Mucosa of rectum (tissue), 2 donors: ENCODE data around the gene GUCY2D.
"Not testable (repeated sequence)": the region's sequence is repeated elsewhere in the genome, so short reads cannot be mapped to it uniquely, and the experiment has no call there.

ENCODE experiments used
- H3K27ac ChIP-seq, 2 donors: one replicate each; pipeline ENCODE4 v1.7.0; 2013; ENCODE audit warnings: inconsistent platforms in 2 of 2, low read depth in 2 of 2, low read length in 2 of 2
- H3K27me3 ChIP-seq, 2 donors: one replicate each; pipeline ENCODE4 v1.7.0; 2013; ENCODE audit warnings: low read length in 2 of 2; ENCODE audit not compliant: control insufficient read depth in 2 of 2, insufficient read depth in 2 of 2
- H3K36me3 ChIP-seq, 2 donors: one replicate each; pipeline ENCODE4 v1.7.0; 2013; ENCODE audit warnings: low read length in 2 of 2; ENCODE audit not compliant: control insufficient read depth in 2 of 2, insufficient read depth in 2 of 2
- H3K4me1 ChIP-seq, 2 donors: one replicate each; pipeline ENCODE4 v1.7.0; 2013; ENCODE audit warnings: low read length in 2 of 2, mild to moderate bottlenecking in 1 of 2; ENCODE audit not compliant: control insufficient read depth in 2 of 2, insufficient read depth in 2 of 2
- H3K4me3 ChIP-seq, 2 donors: one replicate each; pipeline ENCODE4 v1.7.0; 2013; ENCODE audit warnings: low read length in 2 of 2
- H3K9ac ChIP-seq, 2 donors: one replicate each; pipeline ENCODE4 v1.7.0; 2013; ENCODE audit warnings: low read length in 2 of 2, low read depth in 1 of 2, mild to moderate bottlenecking in 1 of 2
- H3K9me3 ChIP-seq, 2 donors: one replicate each; pipeline ENCODE4 v1.7.0; 2013; ENCODE audit warnings: low read length in 2 of 2; ENCODE audit not compliant: control insufficient read depth in 2 of 2
- donor health status: healthy.
- donor health status: Normal muscosa, but diverticular disease.

Gene GUCY2D

DNA sequence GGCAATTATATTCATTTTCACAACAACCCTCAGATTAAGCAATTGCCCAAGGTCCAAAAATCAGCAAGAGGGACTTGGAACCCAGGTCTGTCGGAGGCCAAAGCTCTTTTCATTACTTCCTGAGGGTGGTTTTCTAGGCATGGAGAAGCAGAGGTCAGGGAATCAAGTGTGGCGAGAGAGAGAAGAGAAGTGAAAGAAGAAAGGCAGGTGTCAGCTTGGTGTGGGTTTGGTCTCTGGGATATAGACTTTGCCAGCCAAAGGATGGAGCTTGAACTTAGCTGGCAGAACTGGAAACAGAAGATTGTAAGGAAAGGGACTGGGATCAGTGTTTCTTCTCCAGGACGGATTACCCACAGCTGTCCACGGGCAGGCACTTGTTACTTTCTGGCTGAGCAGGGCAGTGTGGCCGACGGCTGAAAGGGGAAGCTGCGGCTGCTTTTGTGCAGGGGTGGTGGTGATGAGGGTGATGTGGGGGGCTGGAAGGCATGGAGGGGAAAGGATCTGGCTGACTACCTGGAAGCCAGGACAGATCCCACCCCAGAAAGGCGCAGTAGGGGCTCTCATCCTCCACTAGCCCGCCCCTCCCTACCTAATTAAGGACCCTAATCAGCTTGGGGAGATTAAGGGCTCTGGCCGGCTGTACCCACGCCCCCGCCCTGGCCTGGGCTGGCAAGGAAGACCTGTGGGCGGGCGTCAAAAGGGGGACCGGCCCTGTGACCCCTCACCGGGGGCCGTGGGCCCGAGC is at the start of gene GUCY2D:
Gene GUCY2D, plus strand, starts transcription at position 640 of the 745 bp plus-strand sequence. CDS start 433 bp downstream, outside the sequence.
- Histone ChIP-seq H3K27me3 (peaks cover 31 to 34% of the 10 kb centered on the region in 2 donors), H3K9me3 (no peaks in the 10 kb centered on the region), H3K4me3 (peak within 1 kb of the TSS; percentile 27 to 33), H3K9ac (no peak within 1 kb of the TSS), H3K4me1 (peaks cover 0 to 2% of the 10 kb centered on the region in 2 donors), H3K27ac (no peak within 1 kb of the TSS), H3K36me3 (no peaks in the 10 kb centered on the region)

DNA sequence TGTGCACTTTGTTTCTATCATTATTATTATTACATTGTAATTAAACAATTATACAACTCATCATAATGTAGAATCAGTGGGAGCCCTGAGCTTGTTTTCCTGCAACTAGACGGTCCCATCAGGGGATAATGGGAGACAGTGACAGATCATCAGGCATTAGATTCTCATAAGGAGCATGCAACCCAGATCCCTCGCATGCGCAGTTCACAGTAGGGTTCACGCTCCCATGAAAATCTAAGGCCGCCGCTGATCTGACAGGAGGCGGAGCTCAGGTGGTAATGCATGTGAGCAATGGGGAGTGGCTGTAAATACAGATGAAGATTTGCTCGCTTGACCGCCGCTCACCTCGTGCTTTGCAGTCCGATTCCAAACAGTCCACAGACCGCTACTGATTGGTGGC is 49.1 kb upstream of the GUCY2D start:
- not testable (repeated sequence) for H3K9me3 ChIP-seq, H3K27ac ChIP-seq, H3K4me1 ChIP-seq, H3K9ac ChIP-seq, H3K36me3 ChIP-seq, H3K4me3 ChIP-seq, H3K27me3 ChIP-seq

DNA sequence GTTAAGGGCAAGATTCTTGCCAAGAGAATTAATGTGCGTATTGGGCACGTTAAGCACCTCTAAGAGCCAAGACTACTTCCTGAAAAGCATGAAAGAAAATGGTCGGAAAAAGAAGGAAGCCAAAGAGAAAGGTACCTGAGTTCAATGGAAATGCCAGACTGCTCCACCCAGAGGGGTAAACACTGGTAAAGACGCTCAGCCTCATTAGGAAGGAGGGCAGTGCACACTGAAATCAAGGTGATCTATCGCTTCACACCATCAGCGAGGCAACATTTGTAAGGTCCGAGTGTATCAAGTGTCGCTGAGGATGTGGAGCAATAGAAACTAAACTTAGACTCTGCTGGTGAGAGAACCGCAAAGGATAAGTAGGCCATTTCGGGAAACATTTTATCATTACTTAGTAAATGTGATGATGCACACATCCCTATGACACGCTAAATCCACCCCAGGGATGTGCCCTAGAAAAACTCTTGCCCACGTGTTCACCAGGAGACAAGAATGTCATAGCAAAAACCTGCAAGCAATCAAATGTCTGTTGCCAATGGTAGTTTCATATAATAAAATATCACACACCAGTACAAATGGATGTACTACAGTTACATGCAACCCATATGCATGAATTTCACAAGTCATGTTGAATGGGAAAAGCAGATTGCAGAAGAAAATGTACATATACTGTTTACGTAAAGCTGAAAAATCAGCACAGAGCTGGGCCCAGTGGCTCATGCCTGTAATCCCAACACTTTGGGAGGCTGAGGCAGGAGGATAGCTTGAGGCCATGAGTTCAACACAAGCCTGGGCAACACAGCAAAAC is 46.8 kb upstream of the GUCY2D start:
- no peaks in the 10 kb centered on the region for H3K4me1 ChIP-seq
- H3K27ac ChIP-seq: no peak overlapping the region
- H3K27me3 ChIP-seq: peaks cover 0 to 3% of the 10 kb centered on the region in 2 donors
- H3K36me3 ChIP-seq: no peaks in the 10 kb centered on the region
- H3K9ac ChIP-seq: no peak overlapping the region
- H3K4me3 ChIP-seq: no peak overlapping the region
- no peaks in the 10 kb centered on the region for H3K9me3 ChIP-seq

- Histone ChIP-seq H3K27me3 (peaks cover 0 to 3% of the 10 kb centered on the region in 2 donors), H3K36me3 (no peaks in the 10 kb centered on the region), H3K9ac (no peak overlapping the region), H3K9me3 (no peaks in the 10 kb centered on the region), H3K4me3 (no peak overlapping the region), H3K4me1 (no peaks in the 10 kb centered on the region), H3K27ac (no peak overlapping the region)
These were observed 46.0 kb upstream of the GUCY2D start for GRCh38 chr17:7956228-7956965.

DNA sequence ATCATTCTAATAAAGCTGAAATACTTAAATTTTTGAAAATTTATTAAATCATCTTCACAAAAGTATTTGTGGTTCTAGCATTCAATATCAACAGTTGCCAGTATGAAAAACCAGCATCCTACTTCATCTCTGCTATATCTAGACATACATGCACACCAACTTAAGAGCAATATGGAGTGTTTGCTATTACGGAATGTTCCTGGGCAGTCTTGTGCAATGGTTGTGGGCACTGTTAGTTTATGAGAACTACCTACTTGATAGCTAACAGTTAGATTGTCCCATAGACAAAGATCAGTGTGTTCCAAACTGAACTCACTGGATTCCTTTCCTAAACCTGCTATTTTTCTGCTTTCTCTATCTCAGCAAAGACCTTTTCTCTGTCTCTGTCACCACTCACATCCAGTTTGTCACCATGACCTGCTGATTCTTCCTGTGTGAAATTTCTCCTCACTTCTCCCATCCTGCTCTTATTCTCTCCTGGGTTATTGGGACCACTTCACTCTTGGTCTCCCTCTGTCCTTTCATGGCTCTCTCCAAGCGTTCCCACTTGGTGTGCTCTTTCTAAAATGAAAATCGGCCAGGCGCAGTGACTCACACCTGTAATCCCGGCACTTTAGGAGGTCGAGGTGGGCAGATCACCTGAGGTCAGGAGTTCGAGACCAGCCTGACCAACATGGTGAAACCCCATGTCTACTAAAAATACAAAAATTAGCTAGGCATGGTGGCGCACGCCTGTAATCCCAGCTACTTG is 42.7 kb upstream of the GUCY2D start:
- Histone ChIP-seq H3K4me3 (no peak overlapping the region), H3K4me1 (no peaks in the 10 kb centered on the region), H3K9me3 (no peaks in the 10 kb centered on the region), H3K36me3 (no peaks in the 10 kb centered on the region), H3K27ac (no peak overlapping the region), H3K27me3 (peaks cover 0 to 3% of the 10 kb centered on the region in 2 donors), H3K9ac (no peak overlapping the region)

DNA sequence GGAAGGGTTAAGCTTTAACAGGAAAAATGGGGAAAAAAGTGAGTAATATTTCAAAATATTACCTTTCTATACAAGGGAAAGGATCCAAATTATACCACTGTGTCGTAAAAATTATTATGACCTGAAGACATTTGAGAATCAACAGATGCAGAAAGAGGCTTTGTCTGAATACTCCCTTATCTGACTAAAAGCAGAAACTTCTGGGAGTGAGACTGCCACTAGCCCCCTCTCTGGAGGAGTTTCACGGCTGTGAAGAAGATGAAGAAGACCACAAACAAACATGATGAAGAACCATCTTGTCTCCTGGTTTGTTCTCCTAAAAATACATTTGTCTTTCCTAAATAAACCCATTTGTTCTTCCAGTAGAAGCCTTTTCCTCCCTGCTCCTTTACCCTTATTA is 41.0 kb upstream of the GUCY2D start:
- Histone ChIP-seq H3K9me3 (no peaks in the 10 kb centered on the region), H3K27ac (no peak overlapping the region), H3K36me3 (no peaks in the 10 kb centered on the region), H3K27me3 (peaks cover 0 to 3% of the 10 kb centered on the region in 2 donors), H3K4me1 (no peaks in the 10 kb centered on the region), H3K9ac (no peak overlapping the region), H3K4me3 (no peak overlapping the region)

DNA sequence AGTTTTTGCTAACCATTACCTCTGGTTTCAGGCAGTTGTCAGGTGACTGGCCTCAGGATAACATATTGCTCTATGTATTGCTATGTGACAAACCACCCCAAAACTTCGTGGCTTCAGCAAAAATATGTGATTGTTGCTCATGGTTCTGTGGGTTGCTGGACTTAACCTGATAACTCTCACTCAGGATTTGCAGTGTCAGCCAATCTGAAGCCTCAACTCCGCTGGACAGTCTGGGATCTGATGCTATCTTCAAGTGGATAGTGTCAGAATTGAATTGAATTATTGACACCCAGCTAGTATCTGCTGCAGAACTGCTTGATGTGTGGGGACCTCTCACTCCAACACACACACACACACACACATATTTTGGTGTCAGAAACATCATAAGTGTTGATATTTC is 34.7 kb upstream of the GUCY2D start:
- H3K36me3 ChIP-seq: no peaks in the 10 kb centered on the region
- H3K27ac ChIP-seq: no peak overlapping the region
- H3K9me3 ChIP-seq: no peaks in the 10 kb centered on the region
- no peaks in the 10 kb centered on the region for H3K4me1 ChIP-seq
- H3K4me3 ChIP-seq: no peak overlapping the region
- no peak overlapping the region for H3K9ac ChIP-seq
- H3K27me3 ChIP-seq: peaks cover 0 to 5% of the 10 kb centered on the region in 2 donors

GRCh38 chr17:7969433-7969832 is 33.0 kb upstream of the GUCY2D start:
- Histone ChIP-seq H3K9me3 (peaks cover 0 to 3% of the 10 kb centered on the region in 2 donors), H3K9ac (no peak overlapping the region), H3K4me3 (no peak overlapping the region), H3K27me3 (peaks cover 0 to 5% of the 10 kb centered on the region in 2 donors), H3K27ac (no peak overlapping the region), H3K36me3 (no peaks in the 10 kb centered on the region), H3K4me1 (no peaks in the 10 kb centered on the region)

DNA sequence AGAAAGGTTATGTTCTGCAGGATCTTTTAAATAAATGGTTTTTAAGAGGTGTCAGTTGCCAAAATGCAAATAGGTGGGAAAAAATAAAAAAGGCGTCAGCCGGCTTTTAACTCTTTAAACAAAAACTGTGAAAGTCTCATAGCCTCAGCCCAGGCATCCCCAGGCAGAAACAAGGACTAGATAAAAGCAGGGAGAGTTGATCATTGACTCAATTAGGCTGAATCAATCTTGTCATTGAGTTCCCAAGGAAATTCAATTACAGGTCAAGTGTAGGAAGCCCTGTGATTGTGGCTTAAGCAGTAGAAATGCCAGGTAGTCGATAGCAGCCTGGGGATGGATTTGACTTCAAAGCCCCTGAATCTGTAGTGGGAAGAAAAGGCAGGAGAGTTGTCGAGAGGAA is 30.8 kb upstream of the GUCY2D start:
- Histone ChIP-seq H3K9me3 (peaks cover 7 to 10% of the 10 kb centered on the region in 2 donors), H3K27me3 (peaks cover 0 to 5% of the 10 kb centered on the region in 2 donors), H3K36me3 (no peaks in the 10 kb centered on the region), H3K4me1 (peaks cover 0 to under 1% of the 10 kb centered on the region in 2 donors), H3K27ac (no peak overlapping the region), H3K9ac (no peak overlapping the region), H3K4me3 (no peak overlapping the region)
